K562 (cell line): ENCODE measurements around the gene KLK15. TPM values are rescaled to one million over a fixed set of nuclear protein-coding genes. Genes with fewer than 3 reads are reported as not detected.

Experiments used
- CTCF ChIP-seq, 3 experiments: IDR thresholded peaks in 2 of 3; conservative IDR thresholded peaks in 1 of 3; 2 replicates each; pipeline ENCODE4 v1.5.1; 2011 to 2012; ENCODE audit warnings: low read length in 3 of 3, mild to moderate bottlenecking in 3 of 3, control low read depth in 2 of 3, improper control_type of control experiment in 1 of 3, inconsistent platforms in 1 of 3, low read depth in 1 of 3, mixed read lengths in 1 of 3, moderate library complexity in 1 of 3; ENCODE audit not compliant: insufficient read depth in 2 of 3
- ETV1 ChIP-seq: fragments of 450-650 bp; conservative IDR thresholded peaks from 2 replicates; pipeline ENCODE4 v1.6.1; 2016; ENCODE audit warnings: missing genetic modification characterization, control low read depth, low read depth, missing compliant biosample characterization
- HINFP ChIP-seq: fragments of 450-650 bp; conservative IDR thresholded peaks from 2 replicates; pipeline ENCODE4 v1.6.1; 2016; ENCODE audit warnings: missing genetic modification characterization, low read depth, mild to moderate bottlenecking, control low read depth, missing compliant biosample characterization
- HMGN3 ChIP-seq: IDR thresholded peaks from 2 replicates; pipeline ENCODE4 v1.6.1; 2011; ENCODE audit warnings: borderline replicate concordance, low read depth, mild to moderate bottlenecking, mixed read lengths, low read length; ENCODE audit not compliant: insufficient read length; ENCODE audit errors: extremely low read depth
- KAT7 ChIP-seq: sonication (generic); formaldehyde crosslinking; IDR thresholded peaks from 2 replicates; pipeline ENCODE4 v1.8.0; 2022; ENCODE audit warnings: missing genetic modification reagents, mild to moderate bottlenecking, borderline replicate concordance
- MBD2 ChIP-seq: sonication (generic); IDR thresholded peaks from 2 replicates; pipeline ENCODE4 v1.6.1; 2016; ENCODE audit warnings: low read depth, borderline replicate concordance
- MGA ChIP-seq: fragments of 450-650 bp; IDR thresholded peaks from 2 replicates; pipeline ENCODE4 v1.6.1; 2016; ENCODE audit warnings: mild to moderate bottlenecking, moderate library complexity
- PHF20 ChIP-seq: fragments of 450-650 bp; IDR thresholded peaks from 2 replicates; pipeline ENCODE4 v1.6.1; 2018; ENCODE audit not compliant: partially characterized antibody
- SETDB1 ChIP-seq: IDR thresholded peaks from one replicate; pipeline ENCODE4 v1.6.1; 2012; ENCODE audit warnings: low read length, control low read depth, inconsistent platforms
- ZNF717 ChIP-seq: fragments of 250-450 bp; sonication (Bioruptor Pico); IDR thresholded peaks from 2 replicates; pipeline ENCODE4 v1.5.0; 2021
- polyA plus RNA-seq, 8 experiments: library from polyadenylated mRNA; depleted of rRNA in 4 of 8; stranded (reverse) in 5 of 8; unstranded in 3 of 8; fragments of >200 nt; fragmentation: Nextera tagmentation in 2 of 8; fragmentation: Illumina TruSeq in 1 of 8; extraction: Ambion mirVana in 2 of 8; extraction: Trizol in 1 of 8; gene quantifications; 2 replicates each; pipeline versions ENCODE4 v1.2.1 to v1.2.3, GENCODE V29; 2011 to 2014; ENCODE audit warnings: inconsistent platforms in 1 of 8, missing spikeins in 1 of 8
- total RNA-seq, 7 experiments: library from RNA; depleted of rRNA in 6 of 7; stranded (reverse); fragments of >200 nt in 6 of 7; fragmentation: Illumina TruSeq in 2 of 7; extraction: Trizol in 2 of 7; gene quantifications; 2 replicates each; pipeline versions ENCODE4 v1.2.1 to v1.2.3, GENCODE V29; 2011 to 2021; ENCODE audit warnings: low replicate concordance in 1 of 7

KLK15 gene
- total and polyA plus RNA-seq, 9 of the 15 experiments (the other 6 are each of a cell fraction or from before 2014, with no cell fraction given), result not detected

- TF ChIP-seq CTCF (IDR thresholded peaks at IDR 0.05 in 2 of 3, conservative IDR thresholded peaks at IDR 0.05 in 1 of 3; ENCODE audit: insufficient read depth in 2 of 3, low read depth in 1 of 3, low read length in 3 of 3), result peak; percentile 61 to 70 (median 65)
- no peak for TF ChIP-seq HINFP
- peak; percentile 69 for TF ChIP-seq ETV1 (tag)
- TF ChIP-seq HMGN3, result peak; percentile 70
- peak; percentile 84 for TF ChIP-seq MGA
- TF ChIP-seq PHF20, result peak; percentile 13
- no peak for TF ChIP-seq ZNF717 (CRISPR knock-in tag)
- no peak for TF ChIP-seq MBD2
- no peak for TF ChIP-seq SETDB1
- 0 out of 2 replicates have a peak, but pooled peaks have one; percentile 81 for TF ChIP-seq KAT7 (CRISPR knock-in tag)
These were observed 39.1 kb downstream of the KLK15 start (continued) for GRCh38 chr19:50794074-50794875.
